GM12878 (cell line): Measurements from ENCODE around the gene PTPRC. TPM values are rescaled to one million over a fixed set of nuclear protein-coding genes. Genes with fewer than 3 reads are reported as not detected.
A peak's percentile ranks its signal among the peaks of the same experiment; 100 is the strongest.

Source experiments
- ATAC-seq: fragments of 200-7000 bp; cut with Tn5 transposase; 3 replicates; pipeline ENCODE4 v1.9.1; 2020; ENCODE audit warnings: mild to moderate bottlenecking, moderate library complexity
- BruUV-seq: library from RNA; stranded (reverse); fragments of 400-500 nt; replicated peaks from 2 replicates; lab custom pipeline; 2021; lab: Mats Ljungman, UMichigan
- CTCF ChIA-PET: fragments of 300-600 bp; sonication (Branson Sonifier 250); formaldehyde crosslinking; extraction: SDS; loops from one replicate; lab custom pipeline; 2021; ENCODE audit warnings: inconsistent platforms; lab: Yijun Ruan, JAX
- POLR2A ChIA-PET: fragments of 350-600 bp; formaldehyde crosslinking; extraction: SDS; loops from one replicate; lab custom pipeline; 2021; ENCODE audit warnings: inconsistent platforms; lab: Charles Lee
- RAD21 ChIA-PET: fragments of 300-600 bp; sonication (Branson Sonifier 250); formaldehyde crosslinking; loops from one replicate; lab custom pipeline; 2023; ENCODE audit warnings: antibody characterized with exemption; ENCODE audit not compliant: unreplicated experiment; lab: Charles Lee
- SMC1A ChIA-PET: fragments of 300-600 bp; sonication (Branson Sonifier 250); formaldehyde crosslinking; loops from one replicate; lab custom pipeline; 2023; ENCODE audit not compliant: unreplicated experiment, uncharacterized antibody; lab: Charles Lee
- DNase-seq: peaks from one replicate; pipeline ENCODE4 v3.0.0-alpha.2; 2011; ENCODE audit warnings: low read depth, low spot score
- FAIRE-seq: peaks from 3 replicates; lab custom pipeline; 2011; peaks lifted over from hg19 to GRCh38; lab: Jason Lieb, UNC
- H2AFZ ChIP-seq: 2 replicates; pipeline ENCODE4 v1.6.0; 2011; ENCODE audit warnings: low read depth, low read length, control low read depth; ENCODE audit not compliant: control insufficient read depth
- H3K27ac ChIP-seq: 2 replicates; pipeline ENCODE4 v1.5.1; 2011; ENCODE audit warnings: control low read depth; ENCODE audit not compliant: control insufficient read depth, insufficient read depth
- H3K27me3 ChIP-seq, 2 experiments: replicated peaks in 1 of 2; 2 replicates each; pipeline versions ENCODE4 v1.6.0 to v1.6.1; 2011; ENCODE audit warnings: low read length in 1 of 2; ENCODE audit not compliant: control insufficient read depth in 2 of 2, insufficient read depth in 2 of 2
- H3K36me3 ChIP-seq, 2 experiments: 2 replicates each; pipeline ENCODE4 v1.5.1; 2011; ENCODE audit warnings: low read length in 1 of 2; ENCODE audit not compliant: control insufficient read depth in 2 of 2, insufficient read depth in 2 of 2
- H3K4me1 ChIP-seq: 2 replicates; pipeline ENCODE4 v1.6.1; 2011; ENCODE audit warnings: mild to moderate bottlenecking, low read length, moderate library complexity, mixed read lengths; ENCODE audit not compliant: control insufficient read depth, insufficient read depth
- H3K4me2 ChIP-seq: 2 replicates; pipeline ENCODE4 v1.6.0; 2011; ENCODE audit warnings: control low read depth; ENCODE audit not compliant: control insufficient read depth, insufficient read depth
- H3K4me3 ChIP-seq: fragments of 200-600 bp; sonication (generic); 2 replicates; pipeline ENCODE4 v1.5.1; 2016
- H3K79me2 ChIP-seq: 2 replicates; pipeline ENCODE4 v1.6.0; 2011; ENCODE audit warnings: low read length; ENCODE audit not compliant: control insufficient read depth, insufficient read depth
- H3K9ac ChIP-seq: 2 replicates; pipeline ENCODE4 v1.8.0; 2011; ENCODE audit warnings: low read length, control low read depth, mixed read lengths; ENCODE audit not compliant: control insufficient read depth, insufficient read depth
- H3K9me3 ChIP-seq: replicated peaks from 3 replicates; pipeline ENCODE4 v1.5.1; 2011; ENCODE audit warnings: mild to moderate bottlenecking, low read length; ENCODE audit not compliant: control insufficient read depth, insufficient read depth
- H4K20me1 ChIP-seq: 2 replicates; pipeline ENCODE4 v1.6.0; 2011; ENCODE audit not compliant: control insufficient read depth, insufficient read depth
- EED ChIP-seq: sonication (generic); IDR thresholded peaks from 2 replicates; pipeline ENCODE4 v1.6.1; 2016; ENCODE audit warnings: antibody characterized with exemption, low read depth
- MYB ChIP-seq: fragments of 150-350 bp; IDR thresholded peaks from 2 replicates; pipeline ENCODE4 v1.6.1; 2014; ENCODE audit warnings: mild to moderate bottlenecking, low read depth, low read length, borderline replicate concordance
- RUNX3 ChIP-seq: IDR thresholded peaks from 2 replicates; pipeline ENCODE4 v1.6.1; 2012; ENCODE audit warnings: low read length, inconsistent platforms
- WGBS: methylation state at CpG from one replicate; pipeline ENCODE4 v1.1.6; 2016; ENCODE audit warnings: low lambda C conversion rate; ENCODE audit not compliant: insufficient replicate concordance, insufficient coverage; ENCODE audit errors: missing lambda C conversion rate; 5-methylcytosine and 5-hydroxymethylcytosine counted together
- in situ Hi-C: fragments of 300-500 bp; cut with MboI; formaldehyde crosslinking; loops from 9 replicates; pipeline ENCODE4 v1.14.3; 2018; ENCODE audit warnings: mixed read lengths
- intact Hi-C: fragments of 100-400 bp; cut with micrococcal nuclease; formaldehyde crosslinking; loops from one replicate; pipeline ENCODE4 v1.14.2; 2022; ENCODE audit not compliant: unreplicated experiment
- polyA plus RNA-seq, 11 experiments: library from polyadenylated mRNA; depleted of rRNA in 4 of 11; unstranded in 6 of 11; stranded (reverse) in 5 of 11; fragments of >200 nt; fragmentation: Nextera tagmentation in 4 of 11; fragmentation: Illumina TruSeq in 1 of 11; extraction: Ambion mirVana in 4 of 11; extraction: Trizol in 1 of 11; gene quantifications; 1 replicate in 1 of 11; 2 replicates in 10 of 11; pipeline versions ENCODE4 v1.2.1 to v1.2.3, GENCODE V29; 2011 to 2016; ENCODE audit warnings: inconsistent platforms in 2 of 11, missing spikeins in 2 of 11, low read depth in 1 of 11
- total RNA-seq, 4 experiments: library from RNA; depleted of rRNA in 3 of 4; stranded (reverse); fragments of >200 nt in 3 of 4; fragmentation: Illumina TruSeq in 1 of 4; extraction: Trizol in 1 of 4; gene quantifications; 2 replicates each; pipeline versions ENCODE4 v1.2.1 to v1.2.3, GENCODE V29; 2013 to 2021

PTPRC gene
- total and polyA plus RNA-seq, 10 of the 15 experiments (the other 5 are each of a cell fraction or from before 2014, with no cell fraction given) = 72.9 to 221 (median 118) TPM

- CTCF ChIA-PET = interaction anchor here (1.5 to 3.1 kb wide), 6 partner anchors 9 to 85 kb away, joined by 3 to 24 read pairs (median 9); no protein-coding TSS in a partner anchor
- H3K4me3 ChIP-seq = no peak overlapping the region; the same call in 1 of the 2 replicates
- DNase-seq (no peak), ATAC-seq (no peak), FAIRE-seq (no peak)
- TF ChIP-seq RUNX3 (peak; percentile 29; the same call in 1 of the 2 replicates), EED (0 out of 2 replicates have a peak, but pooled peaks have one; percentile 23), MYB (no peak)
- peak overlapping the region; percentile 78 for H3K4me2 ChIP-seq
- peaks cover 73% of the 10 kb centered on the region for H3K4me1 ChIP-seq
- peak overlapping the region; percentile 79 for H3K27ac ChIP-seq
- intact Hi-C loops (loop anchor here (5.0 kb wide), 2 partner anchors 158 to 523 kb away; partner anchors contain the start of gene NEK7), in situ Hi-C loops (loop anchor here (10.0 to 25.0 kb wide), 3 partner anchors 596 to 1143 kb away; partner anchors contain the start of genes C1orf53 and LHX9)
- SMC1A ChIA-PET = interaction anchor here (1.1 to 6.6 kb wide), 15 partner anchors 10 to 136 kb away, joined by 3 to 165 read pairs (median 19); partner anchors contain the start of gene PTPRC
- RAD21 ChIA-PET = interaction anchor here (1.7 to 6.7 kb wide), 11 partner anchors 9 to 158 kb away, joined by 7 to 139 read pairs (median 23); partner anchors contain the start of gene PTPRC
- H3K79me2 ChIP-seq = peaks cover 24% of the 10 kb centered on the region
- WGBS = 19% methylated on average over 15 of the region's 15 CpGs
- POLR2A ChIA-PET = interaction anchor here (1.5 to 2.4 kb wide), 6 partner anchors 7 to 518 kb away, joined by 4 to 14 read pairs (median 10); no protein-coding TSS in a partner anchor
- peaks cover 3 to 5% of the 10 kb centered on the region in 2 experiments; a peak in 3 of 4 replicates for H3K36me3 ChIP-seq
- H3K9ac ChIP-seq = no peak overlapping the region
- peak overlapping the region; percentile 25; the same call in 1 of the 2 replicates for H2AFZ ChIP-seq
- no peaks in the 10 kb centered on the region; the same call in 1 of the 3 replicates for H3K9me3 ChIP-seq
- no TSS peak for BruUV-seq
- no peaks in the 10 kb centered on the region for H3K27me3 ChIP-seq
- no peaks in the 10 kb centered on the region for H4K20me1 ChIP-seq
These were observed 41.5 kb downstream of the PTPRC start for GRCh38 chr1:198680174-198680875.
